ENCODE data around the gene ADAMTSL3.
"Not testable (repeated sequence)": the region's sequence is repeated elsewhere in the genome, so short reads cannot be mapped to it uniquely, and the experiment has no call there.

Gene ADAMTSL3

GRCh38 chr15:84079885-84080777 is 426.2 kb downstream of the ADAMTSL3 start:
- peak; percentile 66 for DNase-seq (ENCODE audit: extremely low spot score)
- ChIA-PET CTCF (no interaction called here), POLR2A (interaction anchor here (0.9 to 1.2 kb wide), 3 partner anchors 10 to 312 kb away, joined by 3 read pairs; no protein-coding TSS in a partner anchor)
- peak; percentile 44 for TF ChIP-seq L3MBTL2 (conservative IDR thresholded peaks at IDR 0.05)
- TF ChIP-seq FOXM1 (IDR thresholded peaks at IDR 0.05; ENCODE audit: borderline replicate concordance), result no peak

DNA sequence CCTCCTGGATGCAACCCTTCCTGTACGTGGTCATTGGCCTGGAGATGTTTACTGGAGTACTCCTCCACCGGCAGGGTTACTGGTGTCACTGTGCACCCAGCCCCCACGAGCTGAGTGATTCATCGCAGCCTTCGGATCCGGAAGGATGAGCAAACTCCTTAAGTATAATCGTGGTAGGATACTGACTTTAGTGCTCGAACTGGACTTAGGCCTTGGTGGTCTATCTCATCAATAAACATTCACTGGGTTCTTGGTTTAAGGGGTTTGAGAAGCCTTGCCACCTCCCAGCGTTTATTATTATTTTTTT is 426.8 kb downstream of the ADAMTSL3 start:
- DNase-seq (ENCODE audit: extremely low spot score); CTCF ChIA-PET: not testable (repeated sequence)
- POLR2A ChIA-PET, result interaction anchor here (0.9 to 1.2 kb wide), 3 partner anchors 10 to 313 kb away, joined by 3 read pairs; no protein-coding TSS in a partner anchor

DNA sequence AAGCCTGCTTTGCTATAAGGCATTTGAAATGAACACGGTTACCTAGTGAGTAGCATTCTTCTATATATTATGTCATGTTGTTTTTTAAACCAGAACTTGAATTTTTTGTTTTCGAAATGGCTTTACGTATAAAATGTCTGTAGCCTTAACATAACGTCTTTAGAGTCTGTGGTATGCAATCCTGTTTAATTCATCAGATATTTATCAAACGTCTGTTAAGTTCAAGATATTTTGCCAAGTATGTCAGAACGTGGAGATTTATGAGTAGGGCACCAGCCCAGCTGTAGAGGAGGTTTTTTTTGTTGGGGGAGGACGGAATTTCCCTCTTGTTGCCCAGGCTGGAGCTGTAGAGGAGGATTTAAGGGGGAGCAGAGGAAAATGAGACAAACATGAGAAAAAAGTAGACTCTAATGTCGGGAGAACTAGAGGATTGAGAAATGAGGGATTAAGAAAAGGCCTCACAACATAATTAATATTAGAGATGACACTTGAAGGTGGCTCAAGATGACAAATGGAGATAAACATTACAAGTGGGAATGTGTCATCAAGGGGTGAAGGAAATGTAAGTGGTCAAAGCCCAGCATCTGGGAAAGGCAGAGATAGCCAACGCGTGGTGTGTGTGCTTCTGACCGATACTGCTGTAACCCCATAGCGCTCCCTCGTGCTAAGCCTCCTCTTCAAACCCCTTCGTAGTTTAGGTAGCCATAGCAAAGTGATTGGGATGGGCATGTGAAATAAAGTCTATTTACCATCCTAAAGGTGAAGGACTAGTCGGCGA is 427.7 kb downstream of the ADAMTSL3 start:
- POLR2A ChIA-PET, result no interaction called here
- TF ChIP-seq CTBP1 (IDR thresholded peaks at IDR 0.05; ENCODE audit: borderline replicate concordance) (no peak), SP1 (IDR thresholded peaks at IDR 0.05) (no peak), ZNF384 (IDR thresholded peaks at IDR 0.05) (no peak), PKNOX1 (IDR thresholded peaks at IDR 0.05) (0 out of 2 replicates have a peak, but pooled peaks have one; percentile 30), FOXK2 (IDR thresholded peaks at IDR 0.05) (no peak), ELF4 (IDR thresholded peaks at IDR 0.05) (no peak)
- CTCF ChIA-PET, result no interaction called here
- DNase-seq (ENCODE audit: extremely low spot score), result no peak

GRCh38 chr15:84082739-84083138 is 428.8 kb downstream of the ADAMTSL3 start:
- TF ChIP-seq FOXM1 (IDR thresholded peaks at IDR 0.05; ENCODE audit: borderline replicate concordance) (no peak), TARDBP (IDR thresholded peaks at IDR 0.05) (no peak), ARNT (IDR thresholded peaks at IDR 0.05) (no peak), ELF4 (IDR thresholded peaks at IDR 0.05) (no peak), BHLHE40 (IDR thresholded peaks at IDR 0.05; ENCODE audit: borderline replicate concordance) (no peak), ZNF384 (IDR thresholded peaks at IDR 0.05) (no peak), SP1 (IDR thresholded peaks at IDR 0.05) (no peak), FOXK2 (IDR thresholded peaks at IDR 0.05) (no peak), CTBP1 (IDR thresholded peaks at IDR 0.05; ENCODE audit: borderline replicate concordance) (no peak), SUZ12 (IDR thresholded peaks at IDR 0.05) (no peak), NFRKB (IDR thresholded peaks at IDR 0.05) (no peak), LEF1 (IDR thresholded peaks at IDR 0.05; ENCODE audit: borderline replicate concordance) (no peak), HDGF (IDR thresholded peaks at IDR 0.05; ENCODE audit: borderline replicate concordance) (no peak), PKNOX1 (IDR thresholded peaks at IDR 0.05) (no peak), FOXA1 (IDR thresholded peaks at IDR 0.05) (no peak), L3MBTL2 (conservative IDR thresholded peaks at IDR 0.05) (no peak)
- DNase-seq (ENCODE audit: extremely low spot score), result no peak
- ChIA-PET POLR2A (no interaction called here), CTCF (no interaction called here)

- POLR2A ChIA-PET; CTCF ChIA-PET; DNase-seq (ENCODE audit: extremely low spot score): not testable (repeated sequence)
Observed at GRCh38 chr15:84086071-84086470, 432.1 kb downstream of the ADAMTSL3 start.

Measured in HEK293T (cell line).